Measurements from ENCODE around the gene HERC6. TPM values are rescaled to one million over a fixed set of nuclear protein-coding genes. Genes with fewer than 3 reads are reported as not detected.
"Not testable (repeated sequence)": the region's sequence is repeated elsewhere in the genome, so short reads cannot be mapped to it uniquely, and the experiment has no call there.

Gene HERC6
- total RNA-seq, 1 donor from 2014 or later: 32.7 TPM

DNA sequence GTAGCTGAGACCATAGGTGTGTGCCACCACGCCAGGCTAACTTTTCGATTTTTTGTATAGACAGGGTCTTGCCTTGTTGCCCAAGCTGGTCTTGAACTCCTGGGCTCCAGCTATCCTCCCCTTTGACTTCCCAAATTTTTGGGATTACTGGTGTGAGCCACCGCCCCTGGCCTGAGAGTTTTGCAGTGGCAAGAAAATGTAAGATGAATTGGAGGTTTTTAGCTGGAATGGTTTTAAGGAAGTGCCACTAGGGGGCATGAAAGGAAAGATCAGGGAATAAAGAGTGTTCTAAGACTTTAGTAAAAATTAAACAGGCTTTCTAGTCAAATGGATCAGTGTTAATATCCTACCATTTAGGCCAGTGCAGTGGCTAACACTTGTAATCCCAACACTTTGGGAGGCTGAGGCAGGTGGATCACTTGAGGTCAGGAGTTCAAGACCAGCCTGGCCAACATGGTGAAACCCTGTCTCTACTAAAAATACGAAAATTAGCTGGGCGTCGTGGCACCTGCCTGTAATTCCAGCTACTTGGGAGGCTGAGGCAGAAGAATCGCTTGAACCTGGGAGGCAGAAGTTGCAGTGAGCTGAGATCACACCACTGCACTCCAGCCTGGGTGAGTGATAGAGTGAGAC lies 9.4 kb upstream of the HERC6 start:
- H3K9me3 ChIP-seq; intact Hi-C loops (cut with DNase I); H3K27me3 ChIP-seq; H3K4me3 ChIP-seq; H3K27ac ChIP-seq; H3K4me1 ChIP-seq; DNase-seq (ENCODE audit: low spot score in 2 of 2); H3K36me3 ChIP-seq: not testable (repeated sequence)
- TF ChIP-seq CTCF (IDR thresholded peaks at IDR 0.05): peak; percentile 53 to 62 (median 61)

DNA sequence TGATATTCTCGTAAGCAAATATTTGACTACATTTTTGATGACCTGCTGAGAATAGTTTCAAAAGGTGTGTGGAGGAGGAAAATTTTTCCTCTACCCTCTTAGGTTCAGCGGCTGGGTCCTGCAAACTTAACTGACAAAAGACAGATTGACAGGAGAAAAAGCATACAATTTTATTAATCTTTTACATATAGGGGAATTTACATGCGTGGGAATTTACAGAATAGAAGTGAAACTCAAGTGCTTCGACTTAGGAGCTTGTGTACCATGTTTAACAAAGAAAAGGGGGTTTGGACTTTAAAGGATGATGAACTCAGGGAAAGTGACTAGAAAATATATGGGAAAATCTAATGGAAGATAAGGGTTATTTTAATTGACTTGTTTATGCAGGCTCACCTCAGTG lies 2.5 kb downstream of the HERC6 start:
- no peak for TF ChIP-seq CTCF (IDR thresholded peaks at IDR 0.05)
- no peak overlapping the region for H3K27ac ChIP-seq
- H3K36me3 ChIP-seq: no peaks in the 10 kb centered on the region
- H3K27me3 ChIP-seq: no peaks in the 10 kb centered on the region
- H3K9me3 ChIP-seq: no peaks in the 10 kb centered on the region
- no peak for DNase-seq (ENCODE audit: low spot score in 2 of 2)
- H3K4me3 ChIP-seq: no peak overlapping the region
- no peaks in the 10 kb centered on the region for H3K4me1 ChIP-seq
- intact Hi-C loops (cut with DNase I): no loop called here

GRCh38 chr4:88382621-88383020 lies 4.0 kb downstream of the HERC6 start:
- Histone ChIP-seq H3K27ac (peak overlapping the region; percentile 2 to 49), H3K4me1 (no peaks in the 10 kb centered on the region), H3K9me3 (no peaks in the 10 kb centered on the region), H3K27me3 (no peaks in the 10 kb centered on the region), H3K36me3 (no peaks in the 10 kb centered on the region), H3K4me3 (no peak overlapping the region)
- no peak for TF ChIP-seq CTCF (IDR thresholded peaks at IDR 0.05)
- intact Hi-C loops (cut with DNase I): no loop called here
- DNase-seq (ENCODE audit: low spot score in 2 of 2): no peak

GRCh38 chr4:88390128-88390527 lies 11.5 kb downstream of the HERC6 start:
- H3K4me1 ChIP-seq: no peaks in the 10 kb centered on the region
- no peak overlapping the region for H3K27ac ChIP-seq
- no peak for TF ChIP-seq CTCF (IDR thresholded peaks at IDR 0.05)
- H3K36me3 ChIP-seq: peaks cover 3 to 7% of the 10 kb centered on the region in 2 donors
- intact Hi-C loops (cut with DNase I): no loop called here
- no peaks in the 10 kb centered on the region for H3K27me3 ChIP-seq
- no peak for DNase-seq (ENCODE audit: low spot score in 2 of 2)
- H3K4me3 ChIP-seq: no peak overlapping the region
- no peaks in the 10 kb centered on the region for H3K9me3 ChIP-seq

DNA sequence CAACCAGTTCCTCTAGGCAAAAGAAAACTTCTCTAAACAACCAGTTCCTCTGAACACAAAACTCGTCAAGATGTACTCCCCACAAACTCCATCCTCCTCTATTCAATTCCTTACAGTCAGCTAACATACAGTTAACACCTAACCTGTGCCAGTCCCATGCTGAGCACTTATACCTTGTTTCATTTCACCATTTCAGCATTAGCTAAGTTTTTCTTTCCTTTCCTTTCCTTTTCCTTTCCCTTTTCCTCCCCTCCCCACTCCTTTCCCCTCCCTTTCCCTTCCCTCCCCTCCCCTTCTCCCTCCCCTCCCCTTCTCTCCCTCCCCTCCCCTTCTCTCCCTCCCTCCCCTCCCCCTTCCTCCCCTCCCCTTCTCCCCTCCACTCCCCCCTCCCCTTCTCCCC lies 13.1 kb downstream of the HERC6 start:
- Histone ChIP-seq H3K9me3 (no peaks in the 10 kb centered on the region), H3K27ac (no peak overlapping the region), H3K27me3 (no peaks in the 10 kb centered on the region), H3K36me3 (peaks cover 5 to 12% of the 10 kb centered on the region in 2 donors), H3K4me1 (no peaks in the 10 kb centered on the region), H3K4me3 (no peak overlapping the region)
- TF ChIP-seq CTCF (IDR thresholded peaks at IDR 0.05): no peak
- no peak for DNase-seq (ENCODE audit: low spot score in 2 of 2)
- intact Hi-C loops (cut with DNase I): no loop called here

- H3K36me3 ChIP-seq: peaks cover 12 to 20% of the 10 kb centered on the region in 2 donors
- no peak for TF ChIP-seq CTCF (IDR thresholded peaks at IDR 0.05)
- no peaks in the 10 kb centered on the region for H3K9me3 ChIP-seq
Observed at GRCh38 chr4:88396681-88397080, 18.0 kb downstream of the HERC6 start.

More at GRCh38 chr4:88396681-88397080, 18.0 kb downstream of the HERC6 start:
- H3K4me3 ChIP-seq: no peak overlapping the region
- H3K27ac ChIP-seq: no peak overlapping the region
- no peak for DNase-seq (ENCODE audit: low spot score in 2 of 2)
- intact Hi-C loops (cut with DNase I): no loop called here
- no peaks in the 10 kb centered on the region for H3K4me1 ChIP-seq
- H3K27me3 ChIP-seq: no peaks in the 10 kb centered on the region
